ENCODE data around the gene EML1. TPM values are rescaled to one million over a fixed set of nuclear protein-coding genes. Genes with fewer than 3 reads are reported as not detected.

Gene EML1
- total and polyA plus RNA-seq, 7 donors = 3.9 to 148 (median 91.5) TPM

DNA sequence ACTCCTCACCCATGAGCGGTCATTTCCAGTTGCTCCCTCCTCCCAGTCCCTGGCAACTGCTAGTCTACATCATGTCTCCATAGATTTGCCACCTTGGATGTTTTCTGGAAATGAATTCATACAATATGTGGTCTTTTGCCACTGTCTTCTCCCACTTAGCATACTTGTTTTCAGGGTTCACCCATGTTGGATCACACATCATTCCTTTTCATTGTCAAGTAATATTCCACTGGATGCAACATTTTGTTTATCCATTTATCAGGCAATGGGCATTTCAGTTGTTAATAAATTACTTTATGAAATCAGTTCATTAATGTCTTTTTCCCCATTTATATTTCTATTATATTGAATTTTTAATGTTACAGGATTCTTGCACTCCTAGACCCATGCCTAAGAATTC, 64.3 kb downstream of the EML1 start:
- intact Hi-C loops (cut with DNase I) = no loop called here
- peaks cover 0 to 11% (median 5%) of the 10 kb centered on the region in 4 donors for H3K4me1 ChIP-seq
- TF ChIP-seq EP300 (IDR thresholded peaks at IDR 0.05) (no peak), POLR2A (IDR thresholded peaks at IDR 0.05) (no peak), POLR2AphosphoS5 (IDR thresholded peaks at IDR 0.05) (no peak)
- TF ChIP-seq, protein P1, sequence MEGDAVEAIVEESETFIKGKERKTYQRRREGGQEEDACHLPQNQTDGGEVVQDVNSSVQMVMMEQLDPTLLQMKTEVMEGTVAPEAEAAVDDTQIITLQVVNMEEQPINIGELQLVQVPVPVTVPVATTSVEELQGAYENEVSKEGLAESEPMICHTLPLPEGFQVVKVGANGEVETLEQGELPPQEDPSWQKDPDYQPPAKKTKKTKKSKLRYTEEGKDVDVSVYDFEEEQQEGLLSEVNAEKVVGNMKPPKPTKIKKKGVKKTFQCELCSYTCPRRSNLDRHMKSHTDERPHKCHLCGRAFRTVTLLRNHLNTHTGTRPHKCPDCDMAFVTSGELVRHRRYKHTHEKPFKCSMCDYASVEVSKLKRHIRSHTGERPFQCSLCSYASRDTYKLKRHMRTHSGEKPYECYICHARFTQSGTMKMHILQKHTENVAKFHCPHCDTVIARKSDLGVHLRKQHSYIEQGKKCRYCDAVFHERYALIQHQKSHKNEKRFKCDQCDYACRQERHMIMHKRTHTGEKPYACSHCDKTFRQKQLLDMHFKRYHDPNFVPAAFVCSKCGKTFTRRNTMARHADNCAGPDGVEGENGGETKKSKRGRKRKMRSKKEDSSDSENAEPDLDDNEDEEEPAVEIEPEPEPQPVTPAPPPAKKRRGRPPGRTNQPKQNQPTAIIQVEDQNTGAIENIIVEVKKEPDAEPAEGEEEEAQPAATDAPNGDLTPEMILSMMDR (IDR thresholded peaks at IDR 0.05) = no peak
- peaks cover 0 to 2% (median 0%) of the 10 kb centered on the region in 4 donors for H3K36me3 ChIP-seq
- 94 to 100% methylated on average over 1 of the region's 1 CpG for WGBS, 2 donors
- H3K4me3 ChIP-seq = no peak overlapping the region
- H3K9me3 ChIP-seq = no peaks in the 10 kb centered on the region
- DNase-seq = no peak
- H3K27me3 ChIP-seq = no peaks in the 10 kb centered on the region
- no peak overlapping the region for H3K27ac ChIP-seq

- H3K27ac ChIP-seq = no peak overlapping the region
- intact Hi-C loops (cut with DNase I) = loop anchor here (5.0 kb wide), 1 partner anchor 33 kb away; no protein-coding TSS in a partner anchor
- no peak overlapping the region for H3K4me3 ChIP-seq
- no peaks in the 10 kb centered on the region for H3K27me3 ChIP-seq
- TF ChIP-seq POLR2AphosphoS5 (IDR thresholded peaks at IDR 0.05) = no peak
- TF ChIP-seq EP300 (IDR thresholded peaks at IDR 0.05) = no peak
- no peak for TF ChIP-seq POLR2A (IDR thresholded peaks at IDR 0.05)
- TF ChIP-seq, protein P1 (IDR thresholded peaks at IDR 0.05) = no peak
- peaks cover 0 to 5% (median 3%) of the 10 kb centered on the region in 4 donors for H3K4me1 ChIP-seq
- no peaks in the 10 kb centered on the region for H3K36me3 ChIP-seq
- WGBS, 2 donors = 76 to 77% methylated on average over 5 of the region's 5 CpGs
- DNase-seq = no peak
- no peaks in the 10 kb centered on the region for H3K9me3 ChIP-seq
These were observed 67.0 kb downstream of the EML1 start for GRCh38 chr14:99860219-99860618.

GRCh38 chr14:99862136-99862535, 68.9 kb downstream of the EML1 start:
- intact Hi-C loops (cut with DNase I) = loop anchor here (5.0 kb wide), 1 partner anchor 35 kb away; no protein-coding TSS in a partner anchor
- Histone ChIP-seq H3K27me3 (no peaks in the 10 kb centered on the region), H3K4me1 (peaks cover 0 to 10% (median 5%) of the 10 kb centered on the region in 4 donors), H3K36me3 (peaks cover 0 to 11% (median 2%) of the 10 kb centered on the region in 4 donors), H3K27ac (no peak overlapping the region), H3K9me3 (no peaks in the 10 kb centered on the region), H3K4me3 (no peak overlapping the region)
- TF ChIP-seq POLR2AphosphoS5 (IDR thresholded peaks at IDR 0.05) = no peak
- no peak for TF ChIP-seq POLR2A (IDR thresholded peaks at IDR 0.05)
- TF ChIP-seq EP300 (IDR thresholded peaks at IDR 0.05) = no peak
- TF ChIP-seq, protein P1 (IDR thresholded peaks at IDR 0.05) = no peak
- WGBS, 2 donors = 34 to 66% methylated on average over 4 of the region's 4 CpGs
- no peak for DNase-seq

DNA sequence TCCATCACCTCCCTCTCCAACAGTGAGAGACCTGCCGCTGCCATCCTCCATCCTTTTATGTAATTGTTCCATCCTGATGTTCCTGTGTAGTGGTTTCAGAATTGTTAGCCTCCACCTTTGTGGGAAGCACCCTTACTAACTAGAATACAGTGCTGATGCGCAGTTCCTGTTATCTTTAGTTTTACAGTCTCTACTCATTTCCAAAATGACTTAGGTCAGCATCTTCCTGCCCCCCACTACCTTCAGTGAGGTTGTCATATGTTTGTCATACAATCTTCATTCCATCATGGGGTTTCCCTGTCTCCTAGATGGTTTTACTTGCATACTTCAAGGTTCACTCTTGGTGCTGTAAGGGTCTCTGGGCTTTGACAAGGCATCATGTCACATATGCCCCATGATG, 69.8 kb downstream of the EML1 start:
- peaks cover 0 to 10% (median 5%) of the 10 kb centered on the region in 4 donors for H3K4me1 ChIP-seq
- H3K27me3 ChIP-seq = no peaks in the 10 kb centered on the region
- no peaks in the 10 kb centered on the region for H3K9me3 ChIP-seq
- WGBS, 2 donors = 90 to 91% methylated on average over 2 of the region's 2 CpGs
- H3K27ac ChIP-seq = no peak overlapping the region
- intact Hi-C loops (cut with DNase I) = loop anchor here (5.0 kb wide), 1 partner anchor 36 kb away; no protein-coding TSS in a partner anchor
- H3K4me3 ChIP-seq = no peak overlapping the region
- peaks cover 0 to 11% (median 2%) of the 10 kb centered on the region in 4 donors for H3K36me3 ChIP-seq
- no peak for DNase-seq
- TF ChIP-seq EP300 (IDR thresholded peaks at IDR 0.05) = no peak
- no peak for TF ChIP-seq POLR2A (IDR thresholded peaks at IDR 0.05)
- TF ChIP-seq, protein P1 (IDR thresholded peaks at IDR 0.05) = no peak
- no peak for TF ChIP-seq POLR2AphosphoS5 (IDR thresholded peaks at IDR 0.05)

DNA sequence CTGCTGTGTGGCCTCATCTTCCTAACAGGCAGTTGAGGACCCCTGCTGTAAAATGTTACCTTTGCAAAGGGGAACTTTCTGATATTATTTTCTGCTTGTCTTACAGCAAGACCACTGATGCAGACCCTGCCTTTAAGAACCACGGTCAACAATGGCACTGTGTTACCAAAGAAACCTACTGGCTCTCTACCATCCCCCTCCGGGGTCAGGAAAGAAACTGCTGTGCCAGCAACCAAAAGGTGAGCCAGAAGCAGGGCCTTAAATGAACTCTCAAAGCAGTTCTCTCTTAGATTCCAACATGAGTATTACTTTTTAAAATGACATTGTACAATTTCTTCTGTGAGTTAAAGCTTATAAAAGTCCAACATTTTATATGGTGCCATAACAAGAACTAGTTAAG, 72.2 kb downstream of the EML1 start:
- no peak overlapping the region for H3K27ac ChIP-seq
- H3K27me3 ChIP-seq = no peaks in the 10 kb centered on the region
- peaks cover 0 to 10% (median 2%) of the 10 kb centered on the region in 4 donors for H3K4me1 ChIP-seq
- intact Hi-C loops (cut with DNase I) = no loop called here
- DNase-seq = no peak
- TF ChIP-seq EP300 (IDR thresholded peaks at IDR 0.05) (no peak), POLR2AphosphoS5 (IDR thresholded peaks at IDR 0.05) (no peak), POLR2A (IDR thresholded peaks at IDR 0.05) (no peak)
- TF ChIP-seq, protein P1 (IDR thresholded peaks at IDR 0.05) = no peak
- no peaks in the 10 kb centered on the region for H3K9me3 ChIP-seq
- H3K4me3 ChIP-seq = no peak overlapping the region
- 86 to 94% methylated on average over 2 of the region's 2 CpGs for whole genome bisulfite sequencing, 2 donors
- H3K36me3 ChIP-seq = peaks cover 0 to 11% (median 2%) of the 10 kb centered on the region in 4 donors
